Activated T-cell treated with anti-CD3 and anti-CD28 coated beads, Interleukin-2, amount 50 U/mL, for 24 hours (primary cell): ENCODE measurements around the gene SMIM38.
A peak's percentile ranks its signal among the peaks of the same experiment; 100 is the strongest.

Source experiments
- DNase-seq: peaks from one replicate; pipeline ENCODE4 v3.0.0-alpha.2; 2020
- H3K27ac Mint-ChIP-seq: 2 replicates; pipeline ENCODE4 v1.8.0; 2020; ENCODE audit warnings: mild to moderate bottlenecking, mixed read lengths
- H3K27me3 Mint-ChIP-seq: 2 replicates; pipeline ENCODE4 v1.8.0; 2020; ENCODE audit warnings: mixed read lengths
- H3K36me3 Mint-ChIP-seq: 2 replicates; pipeline ENCODE4 v1.8.0; 2020; ENCODE audit warnings: low read depth, mixed read lengths
- H3K4me1 Mint-ChIP-seq: 2 replicates; pipeline ENCODE4 v1.8.0; 2020; ENCODE audit warnings: low read depth, mixed read lengths
- H3K4me3 Mint-ChIP-seq: 2 replicates; pipeline ENCODE4 v1.8.0; 2020; ENCODE audit warnings: mild to moderate bottlenecking, moderate library complexity, mixed read lengths
- H3K9me3 Mint-ChIP-seq: 2 replicates; pipeline ENCODE4 v1.8.0; 2020; ENCODE audit warnings: mixed read lengths

SMIM38 gene

DNA sequence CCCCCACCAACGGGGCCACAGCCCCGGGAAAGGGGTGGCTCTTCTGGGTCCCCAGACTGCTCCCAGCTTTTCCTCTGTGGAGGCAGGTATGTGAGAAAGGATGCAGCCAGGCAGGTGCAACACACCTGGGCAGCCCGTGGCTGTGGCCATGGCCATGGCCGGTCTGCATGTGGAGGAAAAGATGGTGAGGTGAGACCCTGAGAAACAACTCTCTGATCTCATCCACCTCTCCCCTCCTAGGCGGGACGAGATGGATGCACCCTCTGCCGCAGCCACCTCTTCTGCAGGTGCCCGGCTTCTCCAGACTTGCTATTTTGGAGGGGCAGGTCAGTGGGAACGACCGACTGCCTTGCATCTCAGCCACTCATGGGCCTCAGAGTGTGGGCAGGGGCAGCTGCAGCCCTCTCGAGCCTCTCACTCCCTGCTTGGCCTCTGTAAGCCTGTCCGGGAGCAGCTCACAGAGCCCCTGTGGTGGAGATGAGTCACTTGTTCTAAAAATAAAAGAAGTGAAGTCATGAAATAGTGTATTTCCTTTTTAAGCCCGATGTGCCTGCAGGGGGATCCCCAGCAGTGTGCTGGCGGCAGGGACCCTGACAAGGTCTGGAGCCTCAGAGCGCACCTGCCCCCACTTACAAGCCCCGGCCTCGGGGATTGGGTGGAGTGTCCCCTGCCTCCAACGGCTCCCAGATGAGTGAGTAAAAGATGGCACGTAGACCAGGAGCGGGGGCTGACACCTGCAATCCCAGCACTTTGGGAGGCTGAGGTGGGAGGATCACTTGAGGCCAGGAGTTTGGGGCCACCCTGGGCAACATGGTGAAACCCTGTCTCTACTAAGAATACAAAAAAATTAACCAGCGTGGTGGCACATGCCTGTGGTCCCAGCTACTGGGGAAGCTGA lies 10.7 kb downstream of the SMIM38 start:
- H3K27ac Mint-ChIP-seq = peak overlapping the region; percentile 87

GRCh38 chr11:69167130-69167915 lies 11.6 kb downstream of the SMIM38 start:
- peak; percentile 34 for DNase-seq
- Mint-ChIP-seq H3K27ac (peak overlapping the region; percentile 87), H3K27me3 (peaks cover 16% of the 10 kb centered on the region), H3K4me1 (peaks cover 24% of the 10 kb centered on the region), H3K9me3 (peaks cover 18% of the 10 kb centered on the region), H3K36me3 (no peaks in the 10 kb centered on the region), H3K4me3 (no peak overlapping the region)

More for the DNA sequence above, 10.7 kb downstream of the SMIM38 start:
- no peaks in the 10 kb centered on the region for H3K36me3 Mint-ChIP-seq
- peak overlapping the region; percentile 56 for H3K4me3 Mint-ChIP-seq
- peak; percentile 71 for DNase-seq
- H3K9me3 Mint-ChIP-seq = peaks cover 18% of the 10 kb centered on the region
- peaks cover 16% of the 10 kb centered on the region for H3K27me3 Mint-ChIP-seq
- H3K4me1 Mint-ChIP-seq = peaks cover 24% of the 10 kb centered on the region

- DNase-seq = peak; percentile 25
- Mint-ChIP-seq H3K36me3 (no peaks in the 10 kb centered on the region), H3K4me3 (no peak overlapping the region), H3K9me3 (peaks cover 10% of the 10 kb centered on the region), H3K27me3 (peaks cover 12% of the 10 kb centered on the region), H3K27ac (no peak overlapping the region), H3K4me1 (peaks cover 24% of the 10 kb centered on the region)
Observed at GRCh38 chr11:69167916-69168691, 12.4 kb downstream of the SMIM38 start.

GRCh38 chr11:69169479-69169878 lies 13.7 kb downstream of the SMIM38 start:
- Mint-ChIP-seq H3K4me1 (peaks cover 24% of the 10 kb centered on the region), H3K27ac (no peak overlapping the region), H3K27me3 (peaks cover 12% of the 10 kb centered on the region), H3K4me3 (no peak overlapping the region), H3K9me3 (peaks cover 4% of the 10 kb centered on the region), H3K36me3 (no peaks in the 10 kb centered on the region)
- no peak for DNase-seq

GRCh38 chr11:69170704-69171103 lies 15.0 kb downstream of the SMIM38 start:
- no peak overlapping the region for H3K4me3 Mint-ChIP-seq
- no peak for DNase-seq
- H3K9me3 Mint-ChIP-seq = peaks cover 4% of the 10 kb centered on the region
- peaks cover 21% of the 10 kb centered on the region for H3K4me1 Mint-ChIP-seq
- H3K36me3 Mint-ChIP-seq = no peaks in the 10 kb centered on the region
- H3K27ac Mint-ChIP-seq = no peak overlapping the region
- H3K27me3 Mint-ChIP-seq = peaks cover 6% of the 10 kb centered on the region

GRCh38 chr11:69171476-69172240 lies 15.9 kb downstream of the SMIM38 start:
- no peak overlapping the region for H3K27ac Mint-ChIP-seq
- peaks cover 12% of the 10 kb centered on the region for H3K4me1 Mint-ChIP-seq
- peaks cover 6% of the 10 kb centered on the region for H3K27me3 Mint-ChIP-seq
- H3K4me3 Mint-ChIP-seq = no peak overlapping the region
- no peak for DNase-seq
- H3K36me3 Mint-ChIP-seq = no peaks in the 10 kb centered on the region
- peaks cover 8% of the 10 kb centered on the region for H3K9me3 Mint-ChIP-seq

DNA sequence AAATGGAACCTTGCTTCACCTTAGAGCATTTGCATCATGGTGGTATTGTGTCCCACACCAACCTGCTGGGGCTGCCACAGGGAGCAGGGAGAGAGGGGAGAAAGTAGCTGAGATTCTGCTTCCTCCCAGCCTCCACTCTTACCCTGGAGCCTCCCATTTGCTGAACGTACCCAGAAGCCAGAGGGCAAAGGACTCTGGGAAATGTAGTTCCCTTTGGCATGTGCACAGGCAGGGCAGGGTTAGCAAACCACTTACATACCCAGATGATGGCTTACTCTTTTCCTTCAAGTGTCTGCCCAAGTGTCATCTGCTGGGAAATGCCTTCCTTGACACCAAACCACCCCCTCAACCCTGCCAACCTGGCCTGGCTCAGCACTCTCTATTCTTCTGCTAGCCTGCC lies 16.9 kb downstream of the SMIM38 start:
- H3K4me3 Mint-ChIP-seq = no peak overlapping the region
- no peak overlapping the region for H3K27ac Mint-ChIP-seq
- H3K36me3 Mint-ChIP-seq = no peaks in the 10 kb centered on the region
- H3K9me3 Mint-ChIP-seq = peaks cover 8% of the 10 kb centered on the region
- H3K4me1 Mint-ChIP-seq = peaks cover 2% of the 10 kb centered on the region
- peaks cover 2% of the 10 kb centered on the region for H3K27me3 Mint-ChIP-seq
- no peak for DNase-seq

DNA sequence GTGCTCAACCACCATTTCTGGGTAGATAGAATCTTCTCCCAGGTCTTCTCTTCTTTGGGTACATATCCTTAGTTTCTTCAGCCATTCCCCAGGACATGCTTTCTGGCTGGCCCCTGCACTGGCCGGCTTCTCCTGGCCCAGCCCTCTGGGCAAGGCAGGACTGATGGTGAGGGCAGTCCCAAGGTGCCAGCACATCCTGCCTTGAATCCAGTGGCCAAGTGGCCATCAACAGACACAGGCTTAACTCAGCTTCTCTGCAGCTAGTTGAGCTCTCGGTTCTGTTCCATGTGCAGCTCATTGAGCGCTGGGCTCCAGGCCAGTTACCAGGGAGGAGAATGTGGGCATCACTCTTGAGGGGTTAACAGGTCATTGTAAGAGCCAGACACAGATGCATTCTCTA lies 17.6 kb downstream of the SMIM38 start:
- no peaks in the 10 kb centered on the region for H3K4me1 Mint-ChIP-seq

GRCh38 chr11:69173925-69174581 lies 18.3 kb downstream of the SMIM38 start:
- Mint-ChIP-seq H3K27me3 (no peaks in the 10 kb centered on the region), H3K27ac (no peak overlapping the region), H3K36me3 (no peaks in the 10 kb centered on the region), H3K4me3 (no peak overlapping the region), H3K4me1 (no peaks in the 10 kb centered on the region), H3K9me3 (peaks cover 6% of the 10 kb centered on the region)
- no peak for DNase-seq

More for the DNA sequence above, 17.6 kb downstream of the SMIM38 start:
- no peak overlapping the region for H3K27ac Mint-ChIP-seq
- H3K4me3 Mint-ChIP-seq = no peak overlapping the region
- DNase-seq = no peak
- peaks cover 8% of the 10 kb centered on the region for H3K9me3 Mint-ChIP-seq
- no peaks in the 10 kb centered on the region for H3K36me3 Mint-ChIP-seq
- H3K27me3 Mint-ChIP-seq = no peaks in the 10 kb centered on the region

DNA sequence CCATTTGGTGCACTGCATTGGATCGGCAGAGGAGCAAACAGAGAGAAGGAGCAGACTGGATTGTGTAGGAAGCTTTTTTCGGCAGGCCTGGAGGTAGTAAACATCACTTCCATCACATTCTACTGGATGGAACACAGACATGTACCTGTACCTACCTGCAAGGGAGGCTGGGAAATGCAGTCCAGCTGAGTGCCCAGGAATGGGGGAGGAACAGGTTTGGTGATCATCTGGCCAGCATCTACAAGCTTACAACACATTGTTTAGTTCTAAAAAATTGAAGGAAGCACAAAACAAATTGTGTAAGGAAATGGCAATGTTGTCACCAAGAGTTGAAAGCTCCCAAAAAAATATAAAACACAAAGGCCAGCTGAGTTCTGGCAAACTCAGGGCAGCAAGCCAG lies 19.1 kb downstream of the SMIM38 start:
- Mint-ChIP-seq H3K27ac (no peak overlapping the region), H3K9me3 (peaks cover 4% of the 10 kb centered on the region), H3K27me3 (peaks cover 5% of the 10 kb centered on the region), H3K36me3 (no peaks in the 10 kb centered on the region), H3K4me1 (no peaks in the 10 kb centered on the region), H3K4me3 (no peak overlapping the region)
- no peak for DNase-seq

DNA sequence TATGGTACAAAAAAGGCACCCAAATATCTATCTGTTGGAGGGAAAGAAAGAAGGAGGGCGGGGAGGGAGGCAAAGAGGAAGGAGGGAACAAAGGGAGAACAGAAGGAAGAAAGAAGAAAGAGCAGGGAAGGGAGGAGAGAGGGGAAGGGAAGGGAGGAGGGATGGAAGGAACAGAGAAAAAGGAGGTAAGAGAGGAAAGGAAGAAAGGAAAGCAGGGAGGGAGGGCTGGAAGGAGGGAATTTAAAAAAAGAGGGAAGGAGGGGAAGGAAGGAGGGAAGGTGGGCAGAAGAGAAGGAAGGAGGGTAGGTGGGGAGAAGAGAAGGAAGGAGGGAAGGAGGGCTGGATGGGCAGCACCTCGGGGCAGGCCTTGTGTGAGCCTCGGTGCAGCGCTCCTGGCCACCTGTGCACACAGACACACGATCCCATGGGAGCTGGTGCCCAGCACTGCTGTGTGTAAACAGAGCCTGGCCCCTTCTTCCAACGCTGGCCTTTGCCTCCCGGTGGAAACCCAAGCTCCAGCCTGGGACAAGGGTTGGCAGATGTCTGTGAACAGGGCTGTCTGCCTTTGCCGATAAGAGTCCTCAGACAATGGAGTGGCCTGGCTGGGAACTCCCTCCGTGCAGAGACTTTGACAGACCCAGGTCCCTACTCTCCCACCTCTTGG lies 23.2 kb downstream of the SMIM38 start:
- H3K4me1 Mint-ChIP-seq = peaks cover 6% of the 10 kb centered on the region
- H3K4me3 Mint-ChIP-seq = no peak overlapping the region
- no peak overlapping the region for H3K27ac Mint-ChIP-seq
- H3K9me3 Mint-ChIP-seq = peaks cover 4% of the 10 kb centered on the region
- no peaks in the 10 kb centered on the region for H3K36me3 Mint-ChIP-seq
- H3K27me3 Mint-ChIP-seq = peaks cover 9% of the 10 kb centered on the region
- no peak for DNase-seq

- H3K4me1 Mint-ChIP-seq = peaks cover 6% of the 10 kb centered on the region
- peaks cover 11% of the 10 kb centered on the region for H3K27me3 Mint-ChIP-seq
- no peak overlapping the region for H3K27ac Mint-ChIP-seq
- DNase-seq = no peak
- peaks cover 4% of the 10 kb centered on the region for H3K9me3 Mint-ChIP-seq
- no peaks in the 10 kb centered on the region for H3K36me3 Mint-ChIP-seq
- no peak overlapping the region for H3K4me3 Mint-ChIP-seq
Observed at GRCh38 chr11:69180226-69180625, 24.5 kb downstream of the SMIM38 start.

DNA sequence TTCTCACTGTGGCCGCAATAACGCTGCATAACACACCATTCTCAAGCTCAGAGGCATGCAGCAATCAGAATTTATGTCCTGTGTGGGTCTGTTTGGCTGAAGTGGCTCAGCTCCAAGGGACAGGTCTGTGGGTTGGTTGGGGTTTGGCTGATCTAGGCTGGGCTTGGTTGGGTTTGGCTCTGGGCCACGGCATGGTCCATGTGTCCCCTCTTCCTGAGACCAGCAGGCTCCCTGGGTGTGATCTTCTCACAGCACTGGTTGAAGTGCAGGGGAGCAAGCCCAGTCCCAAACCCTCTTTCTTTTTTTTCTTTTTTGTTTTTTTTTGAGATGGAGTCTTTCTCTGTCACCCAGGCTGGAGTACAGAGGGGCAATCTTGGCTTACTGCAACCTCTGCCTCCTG lies 25.0 kb downstream of the SMIM38 start:
- Mint-ChIP-seq H3K4me1 (peaks cover 6% of the 10 kb centered on the region), H3K27ac (no peak overlapping the region), H3K4me3 (no peak overlapping the region), H3K27me3 (peaks cover 11% of the 10 kb centered on the region), H3K36me3 (no peaks in the 10 kb centered on the region), H3K9me3 (peaks cover 4% of the 10 kb centered on the region)
- no peak for DNase-seq
